ENCODE data around the gene UBA3.

The UBA3 gene

GRCh38 chr3:69063636-69064035 is 16.5 kb downstream of the UBA3 start:
- Histone ChIP-seq H3K4me3 (ENCODE audit: insufficient read depth in 1 of 2, low read depth in 1 of 2, low read length in 2 of 2) (no peak overlapping the region), H2BK15ac (ENCODE audit: low read depth, poor library complexity, severe bottlenecking) (no peak overlapping the region), H2BK12ac (ENCODE audit: low read length in 2 of 2) (no peak overlapping the region), H3K9me3 (ENCODE audit: control insufficient read depth, low read length) (no peaks in the 10 kb centered on the region), H4K91ac (ENCODE audit: low read length) (no peak overlapping the region), H3K27me3 (ENCODE audit: control insufficient read depth in 1 of 2, insufficient read depth in 1 of 2, low read length in 2 of 2) (no peaks in the 10 kb centered on the region), H3K23ac (ENCODE audit: low read length in 2 of 2) (no peak overlapping the region), H3K27ac (ENCODE audit: low read length, poor library complexity, severe bottlenecking) (no peak overlapping the region), H3K18ac (ENCODE audit: low read depth in 1 of 2, low read length in 2 of 2) (no peak overlapping the region), H3K79me1 (replicated peaks; ENCODE audit: low read length, poor library complexity, severe bottlenecking) (peaks cover 15% of the 10 kb centered on the region), H4K8ac (ENCODE audit: low read length) (no peak overlapping the region), H2AK5ac (ENCODE audit: low read length, severe bottlenecking) (no peak overlapping the region), H3K9ac (ENCODE audit: low read length) (no peak overlapping the region), H3K14ac (ENCODE audit: low read length in 2 of 2) (no peak overlapping the region), H3K4me1 (ENCODE audit: control insufficient read depth, insufficient read depth, low read depth, low read length) (no peaks in the 10 kb centered on the region), H3K36me3 (ENCODE audit: control insufficient read depth in 1 of 2, insufficient read depth in 2 of 2, low read depth in 1 of 2, low read length in 2 of 2) (peaks cover 13 to 82% of the 10 kb centered on the region in 2 experiments), H3K4ac (ENCODE audit: low read depth in 1 of 2, low read length in 2 of 2) (no peak overlapping the region), H3K4me2 (ENCODE audit: low read length, poor library complexity, severe bottlenecking) (no peak overlapping the region), H2BK5ac (ENCODE audit: low read depth, low read length, poor library complexity, severe bottlenecking) (no peak overlapping the region), H2AFZ (ENCODE audit: low read depth, low read length) (no peak overlapping the region), H2BK120ac (ENCODE audit: low read depth, low read length) (no peak overlapping the region)
- DNase-seq: no peak
- WGBS: 100% methylated on average over 2 of the region's 2 CpGs

- Histone ChIP-seq H2BK5ac (ENCODE audit: low read depth, low read length, poor library complexity, severe bottlenecking) (no peak overlapping the region), H2BK15ac (ENCODE audit: low read depth, poor library complexity, severe bottlenecking) (no peak overlapping the region), H3K4me1 (ENCODE audit: control insufficient read depth, insufficient read depth, low read depth, low read length) (no peaks in the 10 kb centered on the region), H2BK120ac (ENCODE audit: low read depth, low read length) (no peak overlapping the region), H3K14ac (ENCODE audit: low read length in 2 of 2) (no peak overlapping the region), H3K9me3 (ENCODE audit: control insufficient read depth, low read length) (no peaks in the 10 kb centered on the region), H2AK5ac (ENCODE audit: low read length, severe bottlenecking) (no peak overlapping the region), H4K8ac (ENCODE audit: low read length) (no peak overlapping the region), H3K4me2 (ENCODE audit: low read length, poor library complexity, severe bottlenecking) (no peak overlapping the region), H3K36me3 (ENCODE audit: control insufficient read depth in 1 of 2, insufficient read depth in 2 of 2, low read depth in 1 of 2, low read length in 2 of 2) (peaks cover 13 to 95% of the 10 kb centered on the region in 2 experiments), H3K27ac (ENCODE audit: low read length, poor library complexity, severe bottlenecking) (no peak overlapping the region), H3K4ac (ENCODE audit: low read depth in 1 of 2, low read length in 2 of 2) (no peak overlapping the region), H2BK12ac (ENCODE audit: low read length in 2 of 2) (no peak overlapping the region), H3K9ac (ENCODE audit: low read length) (no peak overlapping the region), H3K79me1 (replicated peaks; ENCODE audit: low read length, poor library complexity, severe bottlenecking) (peaks cover 9% of the 10 kb centered on the region), H3K27me3 (ENCODE audit: control insufficient read depth in 1 of 2, insufficient read depth in 1 of 2, low read length in 2 of 2) (no peaks in the 10 kb centered on the region), H2AFZ (ENCODE audit: low read depth, low read length) (no peak overlapping the region), H4K91ac (ENCODE audit: low read length) (no peak overlapping the region), H3K4me3 (ENCODE audit: insufficient read depth in 1 of 2, low read depth in 1 of 2, low read length in 2 of 2) (no peak overlapping the region), H3K18ac (ENCODE audit: low read depth in 1 of 2, low read length in 2 of 2) (no peak overlapping the region), H3K23ac (ENCODE audit: low read length in 2 of 2) (no peak overlapping the region)
- DNase-seq: no peak
These were observed 20.5 kb downstream of the UBA3 start for GRCh38 chr3:69059688-69060087.

GRCh38 chr3:69058947-69059224 is 21.3 kb downstream of the UBA3 start:
- H3K4ac ChIP-seq (ENCODE audit: low read depth in 1 of 2, low read length in 2 of 2): no peak overlapping the region

GRCh38 chr3:69058180-69058946 is 21.8 kb downstream of the UBA3 start:
- Histone ChIP-seq H2BK15ac (ENCODE audit: low read depth, poor library complexity, severe bottlenecking) (no peak overlapping the region), H2BK120ac (ENCODE audit: low read depth, low read length) (no peak overlapping the region), H3K4ac (ENCODE audit: low read depth in 1 of 2, low read length in 2 of 2) (no peak overlapping the region), H4K91ac (ENCODE audit: low read length) (no peak overlapping the region), H3K9me3 (ENCODE audit: control insufficient read depth, low read length) (no peaks in the 10 kb centered on the region), H3K9ac (ENCODE audit: low read length) (no peak overlapping the region), H3K4me2 (ENCODE audit: low read length, poor library complexity, severe bottlenecking) (no peak overlapping the region), H2BK5ac (ENCODE audit: low read depth, low read length, poor library complexity, severe bottlenecking) (no peak overlapping the region), H3K4me1 (ENCODE audit: control insufficient read depth, insufficient read depth, low read depth, low read length) (no peaks in the 10 kb centered on the region), H3K18ac (ENCODE audit: low read depth in 1 of 2, low read length in 2 of 2) (no peak overlapping the region), H2AK5ac (ENCODE audit: low read length, severe bottlenecking) (no peak overlapping the region), H3K79me1 (replicated peaks; ENCODE audit: low read length, poor library complexity, severe bottlenecking) (peaks cover 8% of the 10 kb centered on the region), H3K36me3 (ENCODE audit: control insufficient read depth in 1 of 2, insufficient read depth in 2 of 2, low read depth in 1 of 2, low read length in 2 of 2) (peaks cover 13 to 93% of the 10 kb centered on the region in 2 experiments), H2BK12ac (ENCODE audit: low read length in 2 of 2) (no peak overlapping the region), H4K8ac (ENCODE audit: low read length) (peak overlapping the region; percentile 54), H3K14ac (ENCODE audit: low read length in 2 of 2) (no peak overlapping the region), H3K4me3 (ENCODE audit: insufficient read depth in 1 of 2, low read depth in 1 of 2, low read length in 2 of 2) (no peak overlapping the region), H3K23ac (ENCODE audit: low read length in 2 of 2) (no peak overlapping the region), H3K27me3 (ENCODE audit: control insufficient read depth in 1 of 2, insufficient read depth in 1 of 2, low read length in 2 of 2) (no peaks in the 10 kb centered on the region), H3K27ac (ENCODE audit: low read length, poor library complexity, severe bottlenecking) (no peak overlapping the region), H2AFZ (ENCODE audit: low read depth, low read length) (no peak overlapping the region)
- no peak for DNase-seq
- WGBS: 98% methylated on average over 1 of the region's 3 CpGs

More at GRCh38 chr3:69058947-69059224, 21.3 kb downstream of the UBA3 start:
- Histone ChIP-seq H3K9me3 (ENCODE audit: control insufficient read depth, low read length) (no peaks in the 10 kb centered on the region), H2AK5ac (ENCODE audit: low read length, severe bottlenecking) (no peak overlapping the region), H4K91ac (ENCODE audit: low read length) (no peak overlapping the region), H3K4me1 (ENCODE audit: control insufficient read depth, insufficient read depth, low read depth, low read length) (no peaks in the 10 kb centered on the region), H2BK120ac (ENCODE audit: low read depth, low read length) (no peak overlapping the region), H3K79me1 (replicated peaks; ENCODE audit: low read length, poor library complexity, severe bottlenecking) (peaks cover 9% of the 10 kb centered on the region), H3K4me2 (ENCODE audit: low read length, poor library complexity, severe bottlenecking) (no peak overlapping the region), H4K8ac (ENCODE audit: low read length) (no peak overlapping the region), H3K14ac (ENCODE audit: low read length in 2 of 2) (no peak overlapping the region), H3K9ac (ENCODE audit: low read length) (no peak overlapping the region), H3K36me3 (ENCODE audit: control insufficient read depth in 1 of 2, insufficient read depth in 2 of 2, low read depth in 1 of 2, low read length in 2 of 2) (peaks cover 13 to 93% of the 10 kb centered on the region in 2 experiments), H3K23ac (ENCODE audit: low read length in 2 of 2) (no peak overlapping the region), H3K18ac (ENCODE audit: low read depth in 1 of 2, low read length in 2 of 2) (no peak overlapping the region), H3K4me3 (ENCODE audit: insufficient read depth in 1 of 2, low read depth in 1 of 2, low read length in 2 of 2) (no peak overlapping the region), H2BK15ac (ENCODE audit: low read depth, poor library complexity, severe bottlenecking) (no peak overlapping the region), H2BK12ac (ENCODE audit: low read length in 2 of 2) (no peak overlapping the region), H2BK5ac (ENCODE audit: low read depth, low read length, poor library complexity, severe bottlenecking) (no peak overlapping the region), H3K27ac (ENCODE audit: low read length, poor library complexity, severe bottlenecking) (no peak overlapping the region), H3K27me3 (ENCODE audit: control insufficient read depth in 1 of 2, insufficient read depth in 1 of 2, low read length in 2 of 2) (no peaks in the 10 kb centered on the region), H2AFZ (ENCODE audit: low read depth, low read length) (no peak overlapping the region)
- no peak for DNase-seq
- 98% methylated on average over 1 of the region's 2 CpGs for WGBS
